HEK293 (cell line): ENCODE data around the gene ADSS1.

Experiments used
- BCL11A ChIP-seq: fragments of 450-650 bp; formaldehyde crosslinking; IDR thresholded peaks from 2 replicates; pipeline ENCODE4 v1.5.1; 2016; ENCODE audit warnings: low read depth, missing biosample characterization, missing genetic modification characterization
- INSM2 ChIP-seq: fragments of 450-650 bp; formaldehyde crosslinking; IDR thresholded peaks from 2 replicates; pipeline ENCODE4 v1.5.1; 2016; ENCODE audit warnings: missing biosample characterization, missing genetic modification characterization
- MZF1 ChIP-seq: fragments of 450-650 bp; formaldehyde crosslinking; IDR thresholded peaks from 2 replicates; pipeline ENCODE4 v1.5.1; 2017; ENCODE audit warnings: missing biosample characterization, missing genetic modification characterization, borderline replicate concordance
- OVOL3 ChIP-seq: fragments of 450-650 bp; formaldehyde crosslinking; IDR thresholded peaks from 2 replicates; pipeline ENCODE4 v1.5.1; 2016; ENCODE audit warnings: missing biosample characterization, missing genetic modification characterization
- TCF7L2 ChIP-seq: IDR thresholded peaks from 2 replicates; pipeline ENCODE4 v1.6.1; 2011; ENCODE audit warnings: low read depth, mild to moderate bottlenecking, inconsistent platforms, low read length, moderate library complexity, borderline replicate concordance
- WT1 ChIP-seq: fragments of 450-650 bp; formaldehyde crosslinking; IDR thresholded peaks from 2 replicates; pipeline ENCODE4 v1.5.1; 2016; ENCODE audit warnings: missing biosample characterization, missing genetic modification characterization
- ZBTB49 ChIP-seq: fragments of 450-650 bp; formaldehyde crosslinking; IDR thresholded peaks from 2 replicates; pipeline ENCODE4 v1.5.1; 2016; ENCODE audit warnings: missing biosample characterization, missing genetic modification characterization, low read depth
- ZNF132 ChIP-seq: fragments of 450-650 bp; formaldehyde crosslinking; IDR thresholded peaks from 2 replicates; pipeline ENCODE4 v1.5.1; 2017; ENCODE audit warnings: missing biosample characterization, missing genetic modification characterization, borderline replicate concordance
- ZNF169 ChIP-seq: fragments of 450-650 bp; formaldehyde crosslinking; IDR thresholded peaks from 2 replicates; pipeline ENCODE4 v1.5.1; 2016; ENCODE audit warnings: missing biosample characterization, missing genetic modification characterization
- ZNF202 ChIP-seq: fragments of 450-650 bp; formaldehyde crosslinking; IDR thresholded peaks from 2 replicates; pipeline ENCODE4 v1.5.1; 2016; ENCODE audit warnings: missing biosample characterization, missing genetic modification characterization, borderline replicate concordance
- ZNF211 ChIP-seq: fragments of 450-650 bp; formaldehyde crosslinking; IDR thresholded peaks from 2 replicates; pipeline ENCODE4 v1.5.1; 2016; ENCODE audit warnings: low read depth, missing biosample characterization, missing genetic modification characterization
- ZNF274 ChIP-seq, 2 experiments: fragments of 200-500 bp in 1 of 2; fragments of 450-650 bp in 1 of 2; sonication (Bioruptor generic) in 1 of 2; formaldehyde crosslinking in 1 of 2; IDR thresholded peaks; 2 replicates each; pipeline versions ENCODE4 v1.5.1 to v1.6.1; 2014 to 2016; ENCODE audit warnings: borderline replicate concordance in 1 of 2, inconsistent platforms in 1 of 2, low read length in 1 of 2, missing biosample characterization in 1 of 2, missing genetic modification characterization in 1 of 2
- ZNF280D ChIP-seq: fragments of 450-650 bp; formaldehyde crosslinking; IDR thresholded peaks from 2 replicates; pipeline ENCODE4 v1.5.1; 2016; ENCODE audit warnings: missing biosample characterization, missing genetic modification characterization
- ZNF324 ChIP-seq: fragments of 450-650 bp; formaldehyde crosslinking; IDR thresholded peaks from 2 replicates; pipeline ENCODE4 v1.5.1; 2016; ENCODE audit warnings: missing biosample characterization, missing genetic modification characterization
- ZNF335 ChIP-seq: fragments of 450-650 bp; formaldehyde crosslinking; conservative IDR thresholded peaks from 2 replicates; pipeline ENCODE4 v1.5.1; 2016; ENCODE audit warnings: missing biosample characterization, missing genetic modification characterization
- ZNF391 ChIP-seq: fragments of 450-650 bp; formaldehyde crosslinking; IDR thresholded peaks from 2 replicates; pipeline ENCODE4 v1.5.1; 2016; ENCODE audit warnings: low read depth, missing biosample characterization, missing genetic modification characterization, borderline replicate concordance
- ZNF394 ChIP-seq: fragments of 450-650 bp; formaldehyde crosslinking; IDR thresholded peaks from 2 replicates; pipeline ENCODE4 v1.5.1; 2016; ENCODE audit warnings: missing biosample characterization, missing genetic modification characterization, mild to moderate bottlenecking, moderate library complexity, borderline replicate concordance
- ZNF426 ChIP-seq: fragments of 450-650 bp; formaldehyde crosslinking; IDR thresholded peaks from 2 replicates; pipeline ENCODE4 v1.5.1; 2017; ENCODE audit warnings: missing biosample characterization, missing genetic modification characterization, mild to moderate bottlenecking, inconsistent platforms, moderate library complexity
- ZNF449 ChIP-seq: fragments of 450-650 bp; formaldehyde crosslinking; IDR thresholded peaks from 2 replicates; pipeline ENCODE4 v1.5.1; 2017; ENCODE audit warnings: missing biosample characterization, mild to moderate bottlenecking, missing genetic modification characterization, moderate library complexity
- ZNF514 ChIP-seq: fragments of 450-650 bp; formaldehyde crosslinking; IDR thresholded peaks from 2 replicates; pipeline ENCODE4 v1.5.1; 2016; ENCODE audit warnings: missing biosample characterization, missing genetic modification characterization
- ZNF521 ChIP-seq: fragments of 450-650 bp; formaldehyde crosslinking; IDR thresholded peaks from 2 replicates; pipeline ENCODE4 v1.5.1; 2017; ENCODE audit warnings: missing biosample characterization, mild to moderate bottlenecking, missing genetic modification characterization
- ZNF544 ChIP-seq: fragments of 450-650 bp; formaldehyde crosslinking; IDR thresholded peaks from 2 replicates; pipeline ENCODE4 v1.5.0; 2017; ENCODE audit warnings: missing biosample characterization, missing genetic modification characterization
- ZNF610 ChIP-seq: fragments of 450-650 bp; formaldehyde crosslinking; IDR thresholded peaks from 2 replicates; pipeline ENCODE4 v1.5.1; 2016; ENCODE audit warnings: missing biosample characterization, missing genetic modification characterization, borderline replicate concordance
- ZNF677 ChIP-seq: fragments of 450-650 bp; IDR thresholded peaks from 2 replicates; pipeline ENCODE4 v1.5.0; 2018; ENCODE audit warnings: missing biosample characterization, mild to moderate bottlenecking, missing genetic modification characterization, moderate library complexity
- ZNF701 ChIP-seq: fragments of 450-650 bp; formaldehyde crosslinking; IDR thresholded peaks from 2 replicates; pipeline ENCODE4 v1.5.1; 2016; ENCODE audit warnings: missing biosample characterization, missing genetic modification characterization
- ZNF704 ChIP-seq: fragments of 450-650 bp; formaldehyde crosslinking; IDR thresholded peaks from 2 replicates; pipeline ENCODE4 v1.5.1; 2016; ENCODE audit warnings: missing biosample characterization, missing genetic modification characterization
- ZNF785 ChIP-seq: fragments of 450-650 bp; formaldehyde crosslinking; IDR thresholded peaks from 2 replicates; pipeline ENCODE4 v1.5.1; 2016; ENCODE audit warnings: missing biosample characterization, missing genetic modification characterization
- ZSCAN18 ChIP-seq: fragments of 450-650 bp; formaldehyde crosslinking; IDR thresholded peaks from 2 replicates; pipeline ENCODE4 v1.5.1; 2016; ENCODE audit warnings: missing biosample characterization, missing genetic modification characterization

The ADSS1 gene

GRCh38 chr14:104689109-104689880 lies 34.7 kb upstream of the ADSS1 start, which contains the start of gene INF2 (continued):
- no peak for TF ChIP-seq TCF7L2
- no peak for TF ChIP-seq ZNF280D (tag by site-specific recombination)
- no peak for TF ChIP-seq OVOL3 (tag by site-specific recombination)
- TF ChIP-seq ZNF324 (tag by site-specific recombination): no peak
- no peak for TF ChIP-seq ZNF394 (tag by site-specific recombination)
- TF ChIP-seq ZSCAN18: no peak
- no peak for TF ChIP-seq ZNF610
- no peak for TF ChIP-seq INSM2 (tag by site-specific recombination)
- no peak for TF ChIP-seq ZNF701 (tag by site-specific recombination)
- TF ChIP-seq ZNF274 (IDR thresholded peaks at IDR 0.05; ENCODE audit: low read length): no peak
- no peak for TF ChIP-seq ZNF274 (tag by site-specific recombination; IDR thresholded peaks at IDR 0.05; ENCODE audit: borderline replicate concordance)
- no peak for TF ChIP-seq ZNF449 (tag by site-specific recombination)
- TF ChIP-seq ZNF704 (tag by site-specific recombination): no peak
- no peak for TF ChIP-seq ZNF202 (tag by site-specific recombination)
- TF ChIP-seq ZNF391: no peak
- TF ChIP-seq ZBTB49: no peak
- no peak for TF ChIP-seq ZNF544 (tag by site-specific recombination)
- no peak for TF ChIP-seq ZNF132 (tag by site-specific recombination)
- no peak for TF ChIP-seq MZF1 (tag by site-specific recombination)
- no peak for TF ChIP-seq WT1 (tag by site-specific recombination)
- no peak for TF ChIP-seq ZNF785 (tag by site-specific recombination)
- no peak for TF ChIP-seq ZNF169 (tag by site-specific recombination)
- TF ChIP-seq ZNF211 (tag by site-specific recombination): no peak
- TF ChIP-seq ZNF521 (tag by site-specific recombination): no peak
- no peak for TF ChIP-seq ZNF514 (tag by site-specific recombination)
- TF ChIP-seq ZNF677 (tag by site-specific recombination): no peak
- TF ChIP-seq BCL11A: no peak
- no peak for TF ChIP-seq ZNF426 (tag by site-specific recombination)
- peak; percentile 32 for TF ChIP-seq ZNF335 (tag by site-specific recombination)
